ENCODE data around the gene EVI5. TPM values are rescaled to one million over a fixed set of nuclear protein-coding genes. Genes with fewer than 3 reads are reported as not detected.

The EVI5 gene
- total and polyA plus RNA-seq, 2 experiments from 2014 or later: 16.3 to 30.8 TPM

- Histone ChIP-seq H3K9me3 (ENCODE audit: low read depth) (no peaks in the 10 kb centered on the region), H3K4me1 (ENCODE audit: low read depth) (no peaks in the 10 kb centered on the region), H3K36me3 (peaks cover 27% of the 10 kb centered on the region), H3K27ac (no peak overlapping the region), H3K27me3 (no peaks in the 10 kb centered on the region), H3K4me3 (no peak overlapping the region)
- TF ChIP-seq CTCF (IDR thresholded peaks at IDR 0.05; ENCODE audit: low read depth, low read length): no peak
- DNase-seq (ENCODE audit: low read depth in 1 of 2, low spot score in 1 of 2): no peak
Observed at GRCh38 chr1:92690212-92690906, 94.5 kb downstream of the EVI5 start.

- DNase-seq (ENCODE audit: low read depth in 1 of 2, low spot score in 1 of 2): no peak
- Histone ChIP-seq H3K4me3 (no peak overlapping the region), H3K27me3 (no peaks in the 10 kb centered on the region), H3K4me1 (ENCODE audit: low read depth) (no peaks in the 10 kb centered on the region), H3K27ac (no peak overlapping the region), H3K9me3 (ENCODE audit: low read depth) (no peaks in the 10 kb centered on the region), H3K36me3 (peaks cover 10% of the 10 kb centered on the region)
- no peak for TF ChIP-seq CTCF (IDR thresholded peaks at IDR 0.05; ENCODE audit: low read depth, low read length)
Observed at GRCh38 chr1:92679980-92680379, 104.9 kb downstream of the EVI5 start.

- no peak for TF ChIP-seq CTCF (IDR thresholded peaks at IDR 0.05; ENCODE audit: low read depth, low read length)
- Histone ChIP-seq H3K4me3 (no peak overlapping the region), H3K36me3 (peaks cover 2% of the 10 kb centered on the region), H3K27me3 (no peaks in the 10 kb centered on the region), H3K4me1 (ENCODE audit: low read depth) (no peaks in the 10 kb centered on the region), H3K27ac (no peak overlapping the region), H3K9me3 (ENCODE audit: low read depth) (no peaks in the 10 kb centered on the region)
- no peak for DNase-seq (ENCODE audit: low read depth in 1 of 2, low spot score in 1 of 2)
Observed at GRCh38 chr1:92663775-92664174, 121.1 kb downstream of the EVI5 start.

- TF ChIP-seq CTCF (IDR thresholded peaks at IDR 0.05; ENCODE audit: low read depth, low read length): no peak
- DNase-seq (ENCODE audit: low read depth in 1 of 2, low spot score in 1 of 2): peak in 1 of 2 donors; percentile 32
- Histone ChIP-seq H3K4me1 (ENCODE audit: low read depth) (no peaks in the 10 kb centered on the region), H3K27me3 (no peaks in the 10 kb centered on the region), H3K4me3 (no peak overlapping the region), H3K27ac (no peak overlapping the region), H3K9me3 (ENCODE audit: low read depth) (no peaks in the 10 kb centered on the region), H3K36me3 (peaks cover 2% of the 10 kb centered on the region)
Observed at GRCh38 chr1:92662048-92662447, 122.9 kb downstream of the EVI5 start.

- H3K9me3 ChIP-seq (ENCODE audit: low read depth): no peaks in the 10 kb centered on the region
- DNase-seq (ENCODE audit: low read depth in 1 of 2, low spot score in 1 of 2): no peak
- no peaks in the 10 kb centered on the region for H3K27me3 ChIP-seq
- no peak overlapping the region for H3K27ac ChIP-seq
- TF ChIP-seq CTCF (IDR thresholded peaks at IDR 0.05; ENCODE audit: low read depth, low read length): no peak
- no peaks in the 10 kb centered on the region for H3K4me1 ChIP-seq (ENCODE audit: low read depth)
- no peaks in the 10 kb centered on the region for H3K36me3 ChIP-seq
- H3K4me3 ChIP-seq: no peak overlapping the region
Observed at GRCh38 chr1:92657701-92658100, 127.2 kb downstream of the EVI5 start.
